Measurements from ENCODE around the gene PRPF6.

Gene PRPF6

GRCh38 chr20:64070244-64070993 is 89.5 kb downstream of the PRPF6 start:
- Mint-ChIP-seq H3K4me3 (no peak overlapping the region), H3K27ac (peak overlapping the region in 1 of 2 donors; percentile 49), H3K9me3 (no peaks in the 10 kb centered on the region), H3K4me1 (peaks cover 64% of the 10 kb centered on the region), H3K27me3 (no peaks in the 10 kb centered on the region)
- ATAC-seq (no peak), DNase-seq (no peak)

- H3K9me3 Mint-ChIP-seq, result no peaks in the 10 kb centered on the region
- no peak for DNase-seq
- no peak overlapping the region for H3K27ac Mint-ChIP-seq
- no peak overlapping the region for H3K4me3 Mint-ChIP-seq
- no peak for ATAC-seq
- H3K27me3 Mint-ChIP-seq, result no peaks in the 10 kb centered on the region
- H3K4me1 Mint-ChIP-seq, result peaks cover 64% of the 10 kb centered on the region
Observed at GRCh38 chr20:64071341-64072332, 90.7 kb downstream of the PRPF6 start.

- DNase-seq, result no peak
- H3K27ac Mint-ChIP-seq, result no peak overlapping the region
- H3K27me3 Mint-ChIP-seq, result no peaks in the 10 kb centered on the region
- H3K9me3 Mint-ChIP-seq, result no peaks in the 10 kb centered on the region
- H3K4me3 Mint-ChIP-seq, result no peak overlapping the region
- H3K4me1 Mint-ChIP-seq, result peaks cover 64% of the 10 kb centered on the region
- ATAC-seq, result no peak
Observed at GRCh38 chr20:64072498-64073063, 91.6 kb downstream of the PRPF6 start.

GRCh38 chr20:64073476-64074183 is 92.7 kb downstream of the PRPF6 start:
- Mint-ChIP-seq H3K9me3 (no peaks in the 10 kb centered on the region), H3K4me3 (no peak overlapping the region), H3K4me1 (peaks cover 64% of the 10 kb centered on the region), H3K27me3 (no peaks in the 10 kb centered on the region), H3K27ac (peak overlapping the region in 1 of 2 donors; percentile 63)
- ATAC-seq (no peak), DNase-seq (no peak)

GRCh38 chr20:64074184-64074789 is 93.4 kb downstream of the PRPF6 start:
- Mint-ChIP-seq H3K4me3 (no peak overlapping the region), H3K27me3 (no peaks in the 10 kb centered on the region), H3K9me3 (no peaks in the 10 kb centered on the region), H3K27ac (no peak overlapping the region), H3K4me1 (peaks cover 63% of the 10 kb centered on the region)
- DNase-seq (no peak), ATAC-seq (no peak)

- H3K27me3 Mint-ChIP-seq, result no peaks in the 10 kb centered on the region
- peak overlapping the region in 1 of 2 donors; percentile 67 for H3K27ac Mint-ChIP-seq
- DNase-seq, result no peak
- H3K4me1 Mint-ChIP-seq, result peaks cover 60% of the 10 kb centered on the region
- no peak for ATAC-seq
- H3K4me3 Mint-ChIP-seq, result no peak overlapping the region
- no peaks in the 10 kb centered on the region for H3K9me3 Mint-ChIP-seq
Observed at GRCh38 chr20:64074963-64075362, 94.0 kb downstream of the PRPF6 start.

GRCh38 chr20:64075556-64075955 is 94.6 kb downstream of the PRPF6 start:
- no peak overlapping the region for H3K4me3 Mint-ChIP-seq
- H3K4me1 Mint-ChIP-seq, result peaks cover 66% of the 10 kb centered on the region
- ATAC-seq (no peak), DNase-seq (no peak)
- H3K9me3 Mint-ChIP-seq, result no peaks in the 10 kb centered on the region
- H3K27me3 Mint-ChIP-seq, result peaks cover 2% of the 10 kb centered on the region
- peak overlapping the region in 1 of 2 donors; percentile 86 for H3K27ac Mint-ChIP-seq

GRCh38 chr20:64076061-64076997 is 95.4 kb downstream of the PRPF6 start:
- H3K27ac Mint-ChIP-seq, result peak overlapping the region in 1 of 2 donors; percentile 80
- ATAC-seq (no peak), DNase-seq (no peak)
- H3K27me3 Mint-ChIP-seq, result peaks cover 7% of the 10 kb centered on the region
- peaks cover 72% of the 10 kb centered on the region for H3K4me1 Mint-ChIP-seq
- H3K9me3 Mint-ChIP-seq, result no peaks in the 10 kb centered on the region
- H3K4me3 Mint-ChIP-seq, result peak overlapping the region; percentile 96 to 98

GRCh38 chr20:64077094-64077493 is 96.2 kb downstream of the PRPF6 start:
- ATAC-seq (peak; percentile 46), DNase-seq (peak in 1 of 2 donors; percentile 59)
- H3K9me3 Mint-ChIP-seq, result no peaks in the 10 kb centered on the region
- H3K4me1 Mint-ChIP-seq, result peaks cover 73% of the 10 kb centered on the region
- H3K27me3 Mint-ChIP-seq, result peaks cover 15% of the 10 kb centered on the region
- H3K4me3 Mint-ChIP-seq, result peak overlapping the region; percentile 96 to 98
- H3K27ac Mint-ChIP-seq, result peak overlapping the region in 1 of 2 donors; percentile 92

GRCh38 chr20:64077541-64077875 is 96.6 kb downstream of the PRPF6 start:
- no peak overlapping the region for H3K27ac Mint-ChIP-seq
- no peaks in the 10 kb centered on the region for H3K9me3 Mint-ChIP-seq
- ATAC-seq, result peak; percentile 8
- H3K4me1 Mint-ChIP-seq, result peaks cover 73% of the 10 kb centered on the region
- H3K27me3 Mint-ChIP-seq, result peaks cover 16% of the 10 kb centered on the region
- DNase-seq, result no peak
- H3K4me3 Mint-ChIP-seq, result peak overlapping the region; percentile 96 to 98

GRCh38 chr20:64077876-64078551 is 97.1 kb downstream of the PRPF6 start:
- peak; percentile 69 for ATAC-seq
- peaks cover 16% of the 10 kb centered on the region for H3K27me3 Mint-ChIP-seq
- H3K4me1 Mint-ChIP-seq, result peaks cover 76% of the 10 kb centered on the region
- H3K9me3 Mint-ChIP-seq, result no peaks in the 10 kb centered on the region
- peak in 1 of 2 donors; percentile 73 for DNase-seq
- H3K27ac Mint-ChIP-seq, result peak overlapping the region in 1 of 2 donors; percentile 61
- H3K4me3 Mint-ChIP-seq, result peak overlapping the region; percentile 96 to 98

GRCh38 chr20:64078934-64079272 is 98.0 kb downstream of the PRPF6 start:
- no peak for DNase-seq
- ATAC-seq, result no peak
- Mint-ChIP-seq H3K9me3 (no peaks in the 10 kb centered on the region), H3K27ac (peak overlapping the region; percentile 78), H3K4me1 (peaks cover 80% of the 10 kb centered on the region), H3K4me3 (peak overlapping the region; percentile 96 to 98), H3K27me3 (peaks cover 16% of the 10 kb centered on the region)

- peak; percentile 41 for ATAC-seq
- H3K27me3 Mint-ChIP-seq, result peaks cover 22% of the 10 kb centered on the region
- peak within 1 kb of the TSS; percentile 78 for H3K27ac Mint-ChIP-seq
- H3K4me3 Mint-ChIP-seq, result peak within 1 kb of the TSS; percentile 96 to 98
- peak; percentile 58 to 70 for DNase-seq
- H3K4me1 Mint-ChIP-seq, result peaks cover 81% of the 10 kb centered on the region
- H3K9me3 Mint-ChIP-seq, result no peaks in the 10 kb centered on the region
Observed at GRCh38 chr20:64079273-64080012, 98.5 kb downstream of the PRPF6 start, which contains the start of gene RGS19. Gene RGS19 (minus strand): TSS chr20:64079518. CDS start chr20:64076886, 2,632 bp downstream.
